ENCODE measurements around the gene PLA2G12B. TPM values are rescaled to one million over a fixed set of nuclear protein-coding genes. Genes with fewer than 3 reads are reported as not detected.

PLA2G12B gene
- polyA plus RNA-seq, 3 donors, result not detected

DNA sequence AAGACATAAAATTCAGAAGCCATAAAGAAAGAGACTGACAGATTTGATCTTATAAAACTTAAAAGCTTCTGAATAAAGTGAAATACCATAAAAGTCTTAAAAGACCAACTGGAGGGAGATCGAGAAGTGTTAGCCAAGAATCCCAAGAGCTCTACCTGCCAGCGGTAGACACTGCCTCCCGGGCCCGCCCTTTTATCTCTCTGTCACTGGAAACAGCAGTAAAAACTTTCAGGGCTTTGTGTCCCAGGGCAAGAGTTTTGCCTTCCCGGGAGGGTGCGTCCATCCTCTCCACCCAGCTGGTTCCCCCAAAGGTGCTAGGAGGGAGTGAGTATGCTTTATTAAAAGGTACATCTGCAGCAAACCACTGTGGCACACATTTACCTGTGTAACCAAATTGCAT lies 5.8 kb downstream of the PLA2G12B start:
- Mint-ChIP-seq H3K36me3 (no peaks in the 10 kb centered on the region), H3K27me3 (ENCODE audit: low read depth in 3 of 3) (peaks cover 3 to 13% (median 8%) of the 10 kb centered on the region in 3 donors), H3K4me3 (no peak overlapping the region), H3K4me1 (peaks cover 1% of the 10 kb centered on the region), H3K9me3 (peaks cover 0 to 6% (median 0%) of the 10 kb centered on the region in 7 donors), H3K27ac (no peak overlapping the region)
- no peak overlapping the region for H3K4me2 ChIP-seq (replicated peaks; ENCODE audit: extremely low read depth, low read length, poor library complexity, severe bottlenecking)
- no peak for DNase-seq
- no peaks in the 10 kb centered on the region for H3K4me1 ChIP-seq (ENCODE audit: control insufficient read depth in 1 of 2, insufficient read depth in 2 of 2, low read length in 2 of 2)
- H4K20me1 ChIP-seq (ENCODE audit: insufficient read depth, low read length), result no peaks in the 10 kb centered on the region
- H3K36me3 ChIP-seq (replicated peaks in 1 of 2; ENCODE audit: control insufficient read depth in 1 of 2, insufficient read depth in 2 of 2, low read length in 2 of 2), result no peaks in the 10 kb centered on the region
- H3K9me3 ChIP-seq (replicated peaks in 1 of 2; ENCODE audit: control insufficient read depth in 1 of 2, insufficient read depth in 1 of 2, low read length in 2 of 2), result no peaks in the 10 kb centered on the region
- TF ChIP-seq, protein P1, sequence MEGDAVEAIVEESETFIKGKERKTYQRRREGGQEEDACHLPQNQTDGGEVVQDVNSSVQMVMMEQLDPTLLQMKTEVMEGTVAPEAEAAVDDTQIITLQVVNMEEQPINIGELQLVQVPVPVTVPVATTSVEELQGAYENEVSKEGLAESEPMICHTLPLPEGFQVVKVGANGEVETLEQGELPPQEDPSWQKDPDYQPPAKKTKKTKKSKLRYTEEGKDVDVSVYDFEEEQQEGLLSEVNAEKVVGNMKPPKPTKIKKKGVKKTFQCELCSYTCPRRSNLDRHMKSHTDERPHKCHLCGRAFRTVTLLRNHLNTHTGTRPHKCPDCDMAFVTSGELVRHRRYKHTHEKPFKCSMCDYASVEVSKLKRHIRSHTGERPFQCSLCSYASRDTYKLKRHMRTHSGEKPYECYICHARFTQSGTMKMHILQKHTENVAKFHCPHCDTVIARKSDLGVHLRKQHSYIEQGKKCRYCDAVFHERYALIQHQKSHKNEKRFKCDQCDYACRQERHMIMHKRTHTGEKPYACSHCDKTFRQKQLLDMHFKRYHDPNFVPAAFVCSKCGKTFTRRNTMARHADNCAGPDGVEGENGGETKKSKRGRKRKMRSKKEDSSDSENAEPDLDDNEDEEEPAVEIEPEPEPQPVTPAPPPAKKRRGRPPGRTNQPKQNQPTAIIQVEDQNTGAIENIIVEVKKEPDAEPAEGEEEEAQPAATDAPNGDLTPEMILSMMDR (IDR thresholded peaks at IDR 0.05), result no peak
- no peak overlapping the region for H3K27ac ChIP-seq (ENCODE audit: low read depth in 1 of 2, low read length in 2 of 2)
- no peaks in the 10 kb centered on the region for H3K79me2 ChIP-seq (ENCODE audit: insufficient read depth, low read length)
- H3K27me3 ChIP-seq (ENCODE audit: control insufficient read depth in 2 of 2, insufficient read depth in 2 of 2, low read length in 2 of 2), result no peaks in the 10 kb centered on the region
- intact Hi-C loops (cut with micrococcal nuclease), result no loop called here
- H3K4me3 ChIP-seq (replicated peaks in 1 of 3; ENCODE audit: low read depth in 2 of 3, low read length in 3 of 3), result no peak overlapping the region
- WGBS (ENCODE audit: insufficient coverage), result no CpG with 5 or more reads among the region's 6 CpGs
- H2AFZ ChIP-seq (ENCODE audit: insufficient read depth, low read depth, low read length, poor library complexity, severe bottlenecking), result no peak overlapping the region
- no peak overlapping the region for H3K9ac ChIP-seq (ENCODE audit: insufficient read depth, low read length, poor library complexity, severe bottlenecking)

DNA sequence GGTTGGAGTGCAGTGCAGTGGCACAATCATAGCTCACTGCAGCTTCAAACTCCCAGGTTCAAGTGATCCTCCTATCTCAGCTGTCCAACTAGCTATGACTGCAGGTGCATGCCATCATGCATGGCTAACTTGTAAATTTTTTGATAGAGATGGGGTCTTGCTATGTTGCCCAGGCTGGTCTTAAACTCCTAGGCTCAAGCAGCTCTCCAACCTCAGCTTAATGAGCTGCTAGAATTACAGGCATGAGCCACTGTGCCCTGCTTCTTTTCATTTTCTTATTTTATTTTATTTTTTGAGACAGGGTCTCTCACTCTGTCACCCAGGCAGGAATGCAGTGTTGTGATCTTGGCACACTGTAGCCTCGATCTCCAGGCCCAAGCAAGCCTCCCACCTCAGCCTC lies 7.6 kb downstream of the PLA2G12B start:
- no peak for DNase-seq
- Histone ChIP-seq H3K4me3 (replicated peaks in 1 of 3; ENCODE audit: low read depth in 2 of 3, low read length in 3 of 3) (no peak overlapping the region), H3K9ac (ENCODE audit: insufficient read depth, low read length, poor library complexity, severe bottlenecking) (no peak overlapping the region), H3K27ac (ENCODE audit: low read depth in 1 of 2, low read length in 2 of 2) (no peak overlapping the region), H3K4me1 (ENCODE audit: control insufficient read depth in 1 of 2, insufficient read depth in 2 of 2, low read length in 2 of 2) (no peaks in the 10 kb centered on the region), H3K79me2 (ENCODE audit: insufficient read depth, low read length) (no peaks in the 10 kb centered on the region), H3K27me3 (ENCODE audit: control insufficient read depth in 2 of 2, insufficient read depth in 2 of 2, low read length in 2 of 2) (peaks cover 0 to 3% of the 10 kb centered on the region in 2 donors), H4K20me1 (ENCODE audit: insufficient read depth, low read length) (no peaks in the 10 kb centered on the region), H3K4me2 (replicated peaks; ENCODE audit: extremely low read depth, low read length, poor library complexity, severe bottlenecking) (no peak overlapping the region), H3K9me3 (replicated peaks in 1 of 2; ENCODE audit: control insufficient read depth in 1 of 2, insufficient read depth in 1 of 2, low read length in 2 of 2) (no peaks in the 10 kb centered on the region), H2AFZ (ENCODE audit: insufficient read depth, low read depth, low read length, poor library complexity, severe bottlenecking) (no peak overlapping the region), H3K36me3 (replicated peaks in 1 of 2; ENCODE audit: control insufficient read depth in 1 of 2, insufficient read depth in 2 of 2, low read length in 2 of 2) (no peaks in the 10 kb centered on the region)
- Mint-ChIP-seq H3K27ac (peak overlapping the region in 1 of 7 donors; percentile 36), H3K36me3 (no peaks in the 10 kb centered on the region), H3K27me3 (ENCODE audit: low read depth in 3 of 3) (peaks cover 4 to 18% (median 8%) of the 10 kb centered on the region in 3 donors), H3K4me3 (no peak overlapping the region), H3K9me3 (peaks cover 0 to 6% (median 1%) of the 10 kb centered on the region in 7 donors), H3K4me1 (peaks cover 2% of the 10 kb centered on the region)
- intact Hi-C loops (cut with micrococcal nuclease), result no loop called here
- TF ChIP-seq, protein P1 (IDR thresholded peaks at IDR 0.05), result no peak
- WGBS (ENCODE audit: insufficient coverage), result 100% methylated on average over 1 of the region's 1 CpG

Measured in CD14-positive monocyte (primary cell).